ENCODE results near the gene ETNPPL. TPM values are rescaled to one million over a fixed set of nuclear protein-coding genes. Genes with fewer than 3 reads are reported as not detected.

Gene ETNPPL
- total RNA-seq, 2 experiments from 2014 or later: not detected

GRCh38 chr4:108783665-108784463 lies 21.0 kb upstream of the ETNPPL start:
- peaks cover 6% of the 10 kb centered on the region for H3K27me3 Mint-ChIP-seq (ENCODE audit: low read depth)
- H3K9me3 Mint-ChIP-seq: no peaks in the 10 kb centered on the region
- H3K36me3 Mint-ChIP-seq (ENCODE audit: low read depth): no peaks in the 10 kb centered on the region
- no peak for DNase-seq
- no peak overlapping the region for H3K27ac Mint-ChIP-seq
- intact Hi-C loops (cut with micrococcal nuclease): loop anchor here (2.0 kb wide), 2 partner anchors 101 to 765 kb away; no protein-coding TSS in a partner anchor
- no peak overlapping the region for H3K4me3 Mint-ChIP-seq
- H3K4me1 Mint-ChIP-seq (ENCODE audit: low read depth): no peaks in the 10 kb centered on the region
- CTCF ChIA-PET: interaction anchor here (0.6 kb wide), 1 partner anchor 172 kb away, joined by 3 read pairs; no protein-coding TSS in a partner anchor

- intact Hi-C loops (cut with micrococcal nuclease): no loop called here
- no peaks in the 10 kb centered on the region for H3K4me1 Mint-ChIP-seq (ENCODE audit: low read depth)
Measured at GRCh38 chr4:108779958-108780357, 17.1 kb upstream of the ETNPPL start.

GRCh38 chr4:108777388-108777787 lies 14.5 kb upstream of the ETNPPL start:
- intact Hi-C loops (cut with micrococcal nuclease): no loop called here
- DNase-seq: no peak
- Mint-ChIP-seq H3K4me3 (no peak overlapping the region), H3K27me3 (ENCODE audit: low read depth) (peaks cover 17% of the 10 kb centered on the region), H3K36me3 (ENCODE audit: low read depth) (no peaks in the 10 kb centered on the region), H3K27ac (no peak overlapping the region), H3K9me3 (no peaks in the 10 kb centered on the region), H3K4me1 (ENCODE audit: low read depth) (no peaks in the 10 kb centered on the region)
- CTCF ChIA-PET: no interaction called here

More at GRCh38 chr4:108779958-108780357, 17.1 kb upstream of the ETNPPL start:
- H3K36me3 Mint-ChIP-seq (ENCODE audit: low read depth): no peaks in the 10 kb centered on the region
- H3K4me3 Mint-ChIP-seq: no peak overlapping the region
- H3K27me3 Mint-ChIP-seq (ENCODE audit: low read depth): peaks cover 14% of the 10 kb centered on the region
- no peaks in the 10 kb centered on the region for H3K9me3 Mint-ChIP-seq
- H3K27ac Mint-ChIP-seq: no peak overlapping the region
- CTCF ChIA-PET: interaction anchor here (0.9 kb wide), 1 partner anchor 93 kb away, joined by 3 read pairs; no protein-coding TSS in a partner anchor
- DNase-seq: no peak

GRCh38 chr4:108775921-108776320 lies 13.1 kb upstream of the ETNPPL start:
- no peak for DNase-seq
- CTCF ChIA-PET: no interaction called here
- H3K9me3 Mint-ChIP-seq: no peaks in the 10 kb centered on the region
- intact Hi-C loops (cut with micrococcal nuclease): no loop called here
- no peaks in the 10 kb centered on the region for H3K4me1 Mint-ChIP-seq (ENCODE audit: low read depth)
- no peaks in the 10 kb centered on the region for H3K36me3 Mint-ChIP-seq (ENCODE audit: low read depth)
- H3K27me3 Mint-ChIP-seq (ENCODE audit: low read depth): peaks cover 17% of the 10 kb centered on the region
- no peak overlapping the region for H3K27ac Mint-ChIP-seq
- no peak overlapping the region for H3K4me3 Mint-ChIP-seq

- CTCF ChIA-PET: no interaction called here
- Mint-ChIP-seq H3K36me3 (ENCODE audit: low read depth) (no peaks in the 10 kb centered on the region), H3K27me3 (ENCODE audit: low read depth) (peaks cover 15% of the 10 kb centered on the region)
Measured at GRCh38 chr4:108774809-108775530, 12.1 kb upstream of the ETNPPL start.

GRCh38 chr4:108772402-108772801 lies 9.5 kb upstream of the ETNPPL start:
- no peak overlapping the region for H3K27ac Mint-ChIP-seq

More at GRCh38 chr4:108774809-108775530, 12.1 kb upstream of the ETNPPL start:
- Mint-ChIP-seq H3K27ac (no peak overlapping the region), H3K9me3 (no peaks in the 10 kb centered on the region), H3K4me3 (no peak overlapping the region), H3K4me1 (ENCODE audit: low read depth) (no peaks in the 10 kb centered on the region)
- intact Hi-C loops (cut with micrococcal nuclease): no loop called here
- DNase-seq: no peak

GRCh38 chr4:108766058-108766457 lies 3.2 kb upstream of the ETNPPL start:
- CTCF ChIA-PET: no interaction called here
- no peaks in the 10 kb centered on the region for H3K9me3 Mint-ChIP-seq
- no peak overlapping the region for H3K4me3 Mint-ChIP-seq
- H3K27ac Mint-ChIP-seq: no peak overlapping the region
- DNase-seq: no peak
- no peaks in the 10 kb centered on the region for H3K36me3 Mint-ChIP-seq (ENCODE audit: low read depth)
- H3K27me3 Mint-ChIP-seq (ENCODE audit: low read depth): peaks cover 21% of the 10 kb centered on the region
- peaks cover 8% of the 10 kb centered on the region for H3K4me1 Mint-ChIP-seq (ENCODE audit: low read depth)
- intact Hi-C loops (cut with micrococcal nuclease): no loop called here

More at GRCh38 chr4:108772402-108772801, 9.5 kb upstream of the ETNPPL start:
- Mint-ChIP-seq H3K4me3 (no peak overlapping the region), H3K27me3 (ENCODE audit: low read depth) (peaks cover 10% of the 10 kb centered on the region), H3K36me3 (ENCODE audit: low read depth) (no peaks in the 10 kb centered on the region), H3K4me1 (ENCODE audit: low read depth) (no peaks in the 10 kb centered on the region), H3K9me3 (no peaks in the 10 kb centered on the region)
- intact Hi-C loops (cut with micrococcal nuclease): no loop called here
- CTCF ChIA-PET: no interaction called here
- no peak for DNase-seq

GRCh38 chr4:108763986-108764385 lies 1.1 kb upstream of the ETNPPL start:
- Mint-ChIP-seq H3K9me3 (no peaks in the 10 kb centered on the region), H3K27me3 (ENCODE audit: low read depth) (peaks cover 24% of the 10 kb centered on the region)

GRCh38 chr4:108763226-108763593 lies 357 bp upstream of the ETNPPL start:
- Mint-ChIP-seq H3K9me3 (no peaks in the 10 kb centered on the region), H3K27ac (peak overlapping the region; percentile 64), H3K4me3 (peak overlapping the region; percentile 80), H3K36me3 (ENCODE audit: low read depth) (no peaks in the 10 kb centered on the region), H3K4me1 (ENCODE audit: low read depth) (peaks cover 8% of the 10 kb centered on the region), H3K27me3 (ENCODE audit: low read depth) (peaks cover 24% of the 10 kb centered on the region)
- intact Hi-C loops (cut with micrococcal nuclease): no loop called here
- DNase-seq: no peak
- CTCF ChIA-PET: interaction anchor here (0.7 kb wide), 1 partner anchor 10 kb away, joined by 3 read pairs; no protein-coding TSS in a partner anchor

More at GRCh38 chr4:108763986-108764385, 1.1 kb upstream of the ETNPPL start:
- Mint-ChIP-seq H3K4me1 (ENCODE audit: low read depth) (peaks cover 8% of the 10 kb centered on the region), H3K27ac (no peak overlapping the region), H3K36me3 (ENCODE audit: low read depth) (no peaks in the 10 kb centered on the region), H3K4me3 (no peak overlapping the region)
- CTCF ChIA-PET: no interaction called here
- intact Hi-C loops (cut with micrococcal nuclease): no loop called here
- no peak for DNase-seq

- peaks cover 19% of the 10 kb centered on the region for H3K27me3 Mint-ChIP-seq (ENCODE audit: low read depth)
- H3K36me3 Mint-ChIP-seq (ENCODE audit: low read depth): no peaks in the 10 kb centered on the region
- no peaks in the 10 kb centered on the region for H3K9me3 Mint-ChIP-seq
- no peak overlapping the region for H3K27ac Mint-ChIP-seq
- CTCF ChIA-PET: no interaction called here
- peaks cover 8% of the 10 kb centered on the region for H3K4me1 Mint-ChIP-seq (ENCODE audit: low read depth)
- intact Hi-C loops (cut with micrococcal nuclease): no loop called here
- no peak overlapping the region for H3K4me3 Mint-ChIP-seq
- DNase-seq: no peak
Measured at GRCh38 chr4:108758498-108758897, 4.4 kb downstream of the ETNPPL start.

GRCh38 chr4:108754327-108754726 lies 8.5 kb downstream of the ETNPPL start:
- Mint-ChIP-seq H3K9me3 (no peaks in the 10 kb centered on the region), H3K4me3 (no peak overlapping the region), H3K36me3 (ENCODE audit: low read depth) (no peaks in the 10 kb centered on the region), H3K27me3 (ENCODE audit: low read depth) (peaks cover under 1% of the 10 kb centered on the region), H3K27ac (no peak overlapping the region), H3K4me1 (ENCODE audit: low read depth) (no peaks in the 10 kb centered on the region)
- intact Hi-C loops (cut with micrococcal nuclease): no loop called here
- CTCF ChIA-PET: no interaction called here
- DNase-seq: no peak

- no peaks in the 10 kb centered on the region for H3K27me3 Mint-ChIP-seq (ENCODE audit: low read depth)
Measured at GRCh38 chr4:108751321-108751720, 11.5 kb downstream of the ETNPPL start.

More at GRCh38 chr4:108751321-108751720, 11.5 kb downstream of the ETNPPL start:
- DNase-seq: no peak
- intact Hi-C loops (cut with micrococcal nuclease): no loop called here
- H3K27ac Mint-ChIP-seq: no peak overlapping the region
- H3K4me1 Mint-ChIP-seq (ENCODE audit: low read depth): peaks cover 4% of the 10 kb centered on the region
- CTCF ChIA-PET: no interaction called here
- no peaks in the 10 kb centered on the region for H3K36me3 Mint-ChIP-seq (ENCODE audit: low read depth)
- no peaks in the 10 kb centered on the region for H3K9me3 Mint-ChIP-seq
- no peak overlapping the region for H3K4me3 Mint-ChIP-seq

Measured in activated naive CD4-positive, alpha-beta T cell treated with anti-CD3 and anti-CD28 coated beads for 36 hours (primary cell).